HG03064 (cell line): ENCODE measurements around the gene CLK2.
"Not testable (repeated sequence)": the region's sequence is repeated elsewhere in the genome, so short reads cannot be mapped to it uniquely, and the experiment has no call there.

Experiments used
- ATAC-seq: cut with Tn5 transposase; IDR thresholded peaks from one replicate; pipeline ENCODE4 v1.9.1; 2021; ENCODE audit warnings: low read depth; ENCODE audit not compliant: unreplicated experiment

Gene CLK2

DNA sequence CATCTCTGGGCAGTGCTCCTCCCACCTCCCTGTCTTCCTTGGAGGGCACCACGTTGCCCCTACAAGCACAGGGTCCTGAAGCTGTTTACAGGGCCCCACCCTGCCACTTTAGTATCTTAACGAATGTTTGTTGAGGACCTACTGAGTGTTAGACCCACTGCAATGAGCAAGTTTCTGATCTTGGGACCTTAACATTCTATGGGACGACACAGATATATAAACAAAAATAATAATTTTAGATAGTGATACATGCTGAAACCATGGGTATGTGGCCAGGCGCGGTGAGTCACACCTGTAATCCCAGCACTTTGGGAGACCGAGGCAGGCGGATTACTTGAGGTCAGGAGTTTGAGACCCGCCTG, 28.2 kb downstream of the CLK2 start:
- no peak for ATAC-seq

GRCh38 chr1:155244368-155245162, 28.7 kb downstream of the CLK2 start:
- peak; percentile 80 for ATAC-seq

GRCh38 chr1:155242805-155243358, 30.4 kb downstream of the CLK2 start:
- ATAC-seq, result no peak

GRCh38 chr1:155241841-155242264, 31.5 kb downstream of the CLK2 start:
- ATAC-seq, result no peak

DNA sequence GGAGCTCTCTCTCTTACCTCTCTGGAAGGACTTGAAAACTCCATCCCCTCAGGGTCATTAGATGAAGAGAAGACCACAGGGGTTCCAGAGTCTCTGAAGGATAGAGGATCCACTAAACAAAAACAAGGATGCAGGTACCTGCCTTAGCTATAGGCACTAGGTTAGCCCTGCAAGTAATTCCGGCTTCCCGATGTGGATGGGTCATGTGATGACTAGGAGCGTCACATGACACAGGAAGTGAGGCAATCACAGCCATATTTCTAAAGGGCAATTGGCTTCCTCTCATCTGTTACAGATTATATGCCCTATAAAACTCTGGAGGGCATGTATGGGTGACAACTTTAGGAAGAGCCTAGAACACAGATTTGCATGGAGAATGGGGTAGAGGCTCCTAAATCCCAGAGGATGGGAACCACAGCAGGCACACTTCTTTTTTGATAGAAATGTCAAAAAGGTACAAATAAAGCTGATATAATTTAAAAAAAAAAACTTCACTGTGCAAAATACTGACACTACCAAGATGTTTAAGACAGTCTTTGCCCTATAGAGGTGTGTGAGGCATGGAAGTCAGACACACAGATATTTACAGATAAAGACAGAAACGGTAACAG, 32.1 kb downstream of the CLK2 start:
- ATAC-seq, result no peak

GRCh38 chr1:155236451-155236850, 36.9 kb downstream of the CLK2 start:
- no peak for ATAC-seq

- not testable (repeated sequence) for ATAC-seq
Measured at GRCh38 chr1:155235375-155235774, 37.9 kb downstream of the CLK2 start.

DNA sequence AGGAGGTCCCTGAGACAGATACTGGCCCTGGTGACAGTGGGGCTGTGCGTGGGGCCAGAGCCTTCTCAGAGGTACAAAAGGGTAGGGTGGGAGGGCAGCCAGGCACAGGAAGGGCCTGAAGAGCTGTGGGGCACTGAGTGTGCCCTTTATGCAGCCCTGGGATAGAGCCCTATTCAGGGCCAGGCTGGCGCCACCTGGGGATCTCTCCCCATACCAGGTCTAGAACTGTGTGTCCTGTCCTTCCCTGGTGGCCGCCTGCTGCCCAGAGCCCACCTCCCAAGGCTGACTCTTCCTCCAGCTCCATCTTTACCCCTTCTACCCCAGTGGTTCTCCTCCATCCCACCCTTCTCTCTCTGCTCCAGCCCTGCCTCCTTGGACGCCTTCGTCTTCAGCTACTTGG, 39.8 kb downstream of the CLK2 start:
- ATAC-seq, result not testable (repeated sequence)

DNA sequence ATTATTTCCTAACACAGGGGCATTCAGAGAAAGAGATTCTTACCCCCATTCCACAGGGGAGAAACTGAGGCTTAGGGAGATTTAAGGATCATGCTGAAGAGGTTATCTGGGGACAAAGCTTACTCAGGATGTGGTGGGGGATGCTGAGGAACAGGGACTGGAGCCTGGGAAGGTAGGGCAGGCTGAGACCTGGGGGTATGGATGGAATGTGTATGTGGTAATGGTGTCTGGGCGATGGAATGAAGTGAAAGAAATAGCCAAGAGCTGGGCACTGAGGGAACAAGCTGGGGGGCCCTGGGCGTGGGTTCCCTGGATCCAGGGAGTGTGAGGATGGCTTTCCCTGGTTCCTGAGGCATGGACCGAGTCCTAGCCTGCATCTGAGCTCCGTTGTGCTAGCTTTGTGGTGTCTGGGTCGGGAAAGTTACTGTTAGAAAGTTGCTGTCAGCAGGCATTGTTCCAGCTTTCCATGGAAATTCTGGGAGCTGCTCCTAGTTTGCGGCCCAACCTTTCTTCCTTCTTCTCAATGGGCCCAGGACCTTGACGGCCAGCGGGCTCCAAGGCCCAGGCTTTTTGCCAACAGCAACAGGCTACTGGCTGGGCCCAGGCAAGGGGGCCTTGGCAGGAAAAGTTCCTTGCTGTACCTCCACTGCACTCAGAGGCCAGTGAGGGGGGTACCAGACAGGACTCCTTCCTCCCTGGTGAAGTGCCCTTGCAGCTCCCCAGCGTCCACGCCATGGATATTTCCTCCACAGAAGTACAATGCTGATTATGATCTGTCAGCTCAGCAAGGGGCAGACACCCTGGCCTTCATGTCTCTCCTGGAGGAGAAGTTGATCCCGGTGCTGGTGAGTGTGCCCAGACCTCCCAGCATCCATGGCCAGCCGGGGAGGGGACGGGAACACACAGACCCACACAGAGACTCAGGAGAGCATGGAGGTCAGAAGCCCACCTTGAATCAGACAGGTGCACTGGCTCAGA, 41.0 kb downstream of the CLK2 start:
- ATAC-seq, result not testable (repeated sequence)

GRCh38 chr1:155231302-155231701, 42.0 kb downstream of the CLK2 start:
- ATAC-seq, result not testable (repeated sequence)

DNA sequence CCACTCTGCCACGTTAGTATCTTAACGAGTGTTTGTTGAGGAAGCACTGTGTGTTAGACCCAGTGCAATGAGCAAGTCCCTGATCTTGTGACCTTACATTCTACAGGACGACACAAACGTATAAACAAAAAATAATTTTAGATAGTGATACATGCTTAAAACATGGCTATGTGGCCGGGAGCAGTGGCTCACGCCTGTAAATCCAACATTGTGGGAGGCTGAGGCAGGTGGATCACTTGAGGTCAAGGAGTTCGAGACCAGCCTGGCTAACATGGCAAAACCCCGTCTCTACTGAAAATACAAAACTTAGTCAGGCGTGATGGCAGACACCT, 45.2 kb downstream of the CLK2 start:
- ATAC-seq, result no peak

GRCh38 chr1:155227261-155228095, 45.8 kb downstream of the CLK2 start:
- ATAC-seq, result peak; percentile 80

DNA sequence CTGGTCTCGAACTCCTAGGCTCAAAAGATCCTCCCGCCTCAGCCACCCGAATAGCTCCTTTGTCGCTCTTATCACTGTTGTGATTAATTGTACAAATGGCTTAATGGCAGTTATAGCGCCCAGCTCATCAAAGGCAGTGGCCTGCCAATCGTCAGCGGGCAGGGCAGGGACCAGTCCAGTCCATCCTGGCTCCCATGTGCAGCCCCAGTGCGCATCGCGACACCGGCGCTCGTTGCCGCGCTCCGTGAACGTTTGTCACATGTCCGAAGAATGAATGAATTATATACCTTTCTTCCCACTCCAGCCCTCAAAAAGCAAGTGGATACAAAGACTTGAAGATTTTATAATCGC, 46.4 kb downstream of the CLK2 start:
- no peak for ATAC-seq

DNA sequence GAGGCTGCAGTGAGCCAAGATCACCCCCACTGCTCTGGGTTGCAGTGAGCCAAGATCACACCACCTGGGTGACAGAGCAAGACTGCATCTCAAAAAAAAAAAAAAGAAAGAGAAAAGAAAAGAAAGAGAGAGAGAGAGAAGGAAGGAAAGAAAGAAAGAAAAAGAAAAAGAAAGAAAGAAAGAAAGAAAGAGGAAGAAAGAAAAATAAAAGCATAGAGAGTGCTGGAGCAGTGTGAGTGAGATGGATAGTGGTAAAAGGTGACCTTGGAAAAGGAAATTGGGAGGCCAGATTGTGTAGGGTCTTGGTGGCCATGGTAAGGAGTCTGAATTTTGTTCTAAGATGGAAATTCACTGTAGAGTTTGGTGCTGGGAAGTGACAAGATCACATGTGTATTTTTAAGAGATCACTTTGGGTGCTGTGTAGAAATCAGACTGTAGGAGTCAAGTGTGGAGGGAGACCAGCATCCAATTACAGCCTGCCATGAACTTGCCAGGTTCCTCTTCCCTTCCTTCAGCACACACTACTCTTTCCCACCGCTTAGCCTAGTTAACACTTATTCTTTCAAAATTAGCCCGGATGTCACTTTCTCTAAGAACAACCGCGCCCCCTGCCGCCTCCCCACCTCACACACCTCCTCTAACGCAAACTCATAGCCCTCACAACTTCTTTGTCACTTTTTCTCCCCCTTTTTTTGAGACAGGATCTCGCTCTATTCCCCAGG, 47.0 kb downstream of the CLK2 start:
- no peak for ATAC-seq

- ATAC-seq, result not testable (repeated sequence)
Measured at GRCh38 chr1:155225404-155225759, 47.9 kb downstream of the CLK2 start.

- ATAC-seq, result no peak
Measured at GRCh38 chr1:155223047-155223446, 50.3 kb downstream of the CLK2 start.

DNA sequence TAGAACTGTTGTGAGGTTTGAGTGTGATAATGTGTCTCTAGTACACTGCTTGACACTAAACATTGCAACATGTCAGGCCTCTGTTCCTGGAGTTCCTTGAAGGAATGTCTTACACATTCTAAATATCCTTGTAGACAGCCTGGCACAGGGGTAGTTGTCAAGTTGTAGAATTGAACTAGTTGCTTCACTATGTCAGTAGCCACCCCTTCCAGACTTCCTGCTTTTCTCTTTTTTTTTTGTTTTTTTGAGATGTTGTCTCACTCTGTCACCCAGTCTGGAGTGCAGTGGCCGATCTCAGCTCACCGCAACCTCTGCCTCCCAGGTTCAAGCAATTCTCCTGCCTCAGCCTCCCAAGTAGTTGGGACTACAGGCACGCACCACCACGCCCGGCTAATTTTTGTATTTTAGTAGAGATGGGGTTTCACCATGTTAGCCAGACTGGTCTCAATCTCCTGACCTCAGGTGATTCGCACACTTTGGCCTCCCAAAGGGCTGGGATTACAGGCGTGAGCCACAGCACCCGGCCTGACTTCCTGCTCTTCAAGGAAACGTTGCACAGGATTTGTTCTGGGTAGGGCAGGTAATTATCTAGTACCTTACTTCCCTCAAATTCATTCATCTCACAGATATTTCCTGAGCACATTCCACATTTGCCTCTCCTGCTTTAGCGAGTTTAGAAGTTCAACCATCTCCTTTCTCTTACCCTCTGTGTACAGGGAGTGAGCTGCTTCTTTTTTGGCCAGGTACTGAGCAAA, 52.9 kb downstream of the CLK2 start:
- not testable (repeated sequence) for ATAC-seq

DNA sequence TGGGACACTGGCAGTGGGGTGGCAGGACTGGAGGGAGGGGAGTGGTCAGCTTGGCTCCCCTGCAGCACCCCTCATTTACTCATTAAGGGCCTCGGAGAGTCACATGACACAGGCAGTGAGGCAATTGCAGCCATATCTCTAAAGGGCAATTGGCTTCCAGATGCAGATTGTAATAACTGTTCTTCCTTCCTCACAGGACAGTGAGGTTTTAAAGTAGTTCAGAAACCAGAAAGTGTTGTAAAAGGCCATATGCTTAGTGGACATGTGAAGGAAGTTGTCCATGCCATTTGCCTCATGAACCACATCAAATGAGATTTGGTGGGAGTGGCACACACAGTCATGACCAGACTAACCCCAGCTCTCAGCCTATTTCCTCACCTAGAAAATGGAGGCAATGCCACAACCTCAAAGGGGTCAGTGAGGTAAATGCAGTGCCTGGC, 53.7 kb downstream of the CLK2 start:
- no peak for ATAC-seq
